Type B pancreatic cell (in vitro differentiated cells): ENCODE results near the gene TBL1Y. TPM values are rescaled to one million over a fixed set of nuclear protein-coding genes. Genes with fewer than 3 reads are reported as not detected.

Source experiments
- DNase-seq: peaks from one replicate; pipeline ENCODE4 v3.0.0; 2021; ENCODE audit warnings: mixed read lengths; ENCODE audit not compliant: unreplicated experiment; ENCODE audit errors: extremely low spot score
- H3K27ac Mint-ChIP-seq: 2 replicates; pipeline ENCODE4 v1.8.0; 2021; ENCODE audit warnings: mild to moderate bottlenecking, mixed read lengths
- H3K27me3 Mint-ChIP-seq: 2 replicates; pipeline ENCODE4 v1.8.0; 2021; ENCODE audit warnings: mixed read lengths
- H3K36me3 Mint-ChIP-seq: 2 replicates; pipeline ENCODE4 v1.8.0; 2021; ENCODE audit warnings: mixed read lengths
- H3K4me1 Mint-ChIP-seq: one replicate; pipeline ENCODE4 v1.8.0; 2021; ENCODE audit warnings: mixed read lengths; ENCODE audit not compliant: unreplicated experiment
- H3K4me3 Mint-ChIP-seq: 2 replicates; pipeline ENCODE4 v1.8.0; 2021; ENCODE audit warnings: mild to moderate bottlenecking, mixed read lengths
- H3K9me3 Mint-ChIP-seq: 2 replicates; pipeline ENCODE4 v1.8.0; 2021; ENCODE audit warnings: mixed read lengths
- CTCF ChIP-seq: fragments of 200-600 bp; sonication (generic); conservative IDR thresholded peaks from 2 replicates; pipeline ENCODE4 v1.5.0; 2021; ENCODE audit warnings: antibody characterized with exemption, mild to moderate bottlenecking
- total RNA-seq: library from RNA; stranded (reverse); gene quantifications from 2 replicates; pipeline ENCODE4 v1.2.1, GENCODE V29; 2021; ENCODE audit warnings: low replicate concordance

Gene TBL1Y
- total RNA-seq, 1 donor from 2014 or later: not detected

GRCh38 chrY:6964732-6965131, 54.2 kb downstream of the TBL1Y start:
- no peak for TF ChIP-seq CTCF
- Mint-ChIP-seq H3K4me3 (no peak overlapping the region), H3K4me1 (no peaks in the 10 kb centered on the region), H3K27me3 (no peaks in the 10 kb centered on the region), H3K27ac (no peak overlapping the region), H3K36me3 (no peaks in the 10 kb centered on the region), H3K9me3 (no peaks in the 10 kb centered on the region)
- DNase-seq: no peak

DNA sequence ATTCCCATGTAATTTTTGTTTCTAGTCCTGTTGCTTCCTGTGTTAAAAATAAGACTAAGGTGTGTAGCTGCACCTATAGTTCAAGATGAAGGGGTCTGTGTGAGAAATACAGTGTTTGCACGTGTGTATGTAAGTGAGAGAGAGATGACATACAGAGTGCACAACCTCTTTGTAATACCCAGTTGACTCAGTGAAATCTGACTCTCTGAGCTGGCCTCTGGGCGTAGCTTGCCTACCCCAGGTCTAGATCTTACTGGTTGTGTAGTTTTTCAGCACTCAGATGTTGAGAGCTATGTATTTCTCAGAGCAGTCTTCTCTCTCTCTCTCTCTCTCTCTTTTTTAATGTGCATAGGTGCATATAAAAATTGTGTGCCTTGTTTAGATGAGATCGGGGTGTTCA, 56.0 kb downstream of the TBL1Y start:
- H3K9me3 Mint-ChIP-seq: no peaks in the 10 kb centered on the region
- no peak for DNase-seq
- H3K27me3 Mint-ChIP-seq: no peaks in the 10 kb centered on the region
- H3K27ac Mint-ChIP-seq: no peak overlapping the region
- H3K36me3 Mint-ChIP-seq: no peaks in the 10 kb centered on the region
- H3K4me3 Mint-ChIP-seq: no peak overlapping the region
- no peaks in the 10 kb centered on the region for H3K4me1 Mint-ChIP-seq
- TF ChIP-seq CTCF: no peak

DNA sequence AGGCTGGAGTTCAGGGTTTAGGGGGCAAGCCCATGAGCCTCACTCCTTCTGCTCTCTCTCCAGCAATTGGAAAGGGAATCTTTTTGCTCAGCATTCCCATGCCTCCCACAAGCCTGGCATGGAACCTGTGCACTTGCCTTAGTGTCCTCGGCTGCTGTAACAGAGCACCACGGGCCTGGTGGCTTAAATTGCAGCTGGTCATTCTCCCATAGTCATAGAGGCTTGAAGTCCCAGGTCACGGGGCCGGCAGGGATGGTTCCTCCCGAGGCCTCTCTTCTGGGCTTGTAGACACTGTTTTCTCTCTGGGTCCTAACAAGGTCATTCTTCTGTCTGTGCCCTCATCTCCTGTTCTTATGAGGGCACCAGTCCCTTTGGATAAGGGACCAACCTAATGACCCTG, 57.2 kb downstream of the TBL1Y start:
- Mint-ChIP-seq H3K27me3 (no peaks in the 10 kb centered on the region), H3K9me3 (no peaks in the 10 kb centered on the region), H3K27ac (no peak overlapping the region), H3K4me3 (no peak overlapping the region), H3K4me1 (no peaks in the 10 kb centered on the region), H3K36me3 (no peaks in the 10 kb centered on the region)
- TF ChIP-seq CTCF: no peak
- DNase-seq: no peak

DNA sequence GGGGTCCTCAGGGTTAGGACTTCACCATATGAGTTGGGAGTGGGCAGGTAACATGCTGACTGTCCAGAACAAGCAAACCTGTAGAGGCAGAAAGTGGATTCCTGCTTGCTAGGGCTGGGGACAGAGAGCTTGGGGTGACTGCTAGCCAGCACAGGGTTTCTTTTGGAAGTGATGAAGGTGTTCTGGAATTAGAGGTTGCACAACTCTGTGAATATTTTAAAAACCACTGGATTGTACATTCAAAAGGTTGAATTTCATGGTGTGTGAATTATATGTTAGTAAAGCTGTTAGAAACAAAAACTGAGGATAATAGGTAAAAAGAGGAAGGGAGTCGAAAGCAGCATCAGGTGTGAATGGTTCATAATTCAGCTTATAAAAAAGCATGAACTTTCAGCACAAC, 57.7 kb downstream of the TBL1Y start:
- no peaks in the 10 kb centered on the region for H3K9me3 Mint-ChIP-seq
- no peak overlapping the region for H3K27ac Mint-ChIP-seq
- no peak for DNase-seq
- TF ChIP-seq CTCF: no peak
- H3K27me3 Mint-ChIP-seq: no peaks in the 10 kb centered on the region
- H3K4me3 Mint-ChIP-seq: no peak overlapping the region
- no peaks in the 10 kb centered on the region for H3K36me3 Mint-ChIP-seq
- no peaks in the 10 kb centered on the region for H3K4me1 Mint-ChIP-seq

DNA sequence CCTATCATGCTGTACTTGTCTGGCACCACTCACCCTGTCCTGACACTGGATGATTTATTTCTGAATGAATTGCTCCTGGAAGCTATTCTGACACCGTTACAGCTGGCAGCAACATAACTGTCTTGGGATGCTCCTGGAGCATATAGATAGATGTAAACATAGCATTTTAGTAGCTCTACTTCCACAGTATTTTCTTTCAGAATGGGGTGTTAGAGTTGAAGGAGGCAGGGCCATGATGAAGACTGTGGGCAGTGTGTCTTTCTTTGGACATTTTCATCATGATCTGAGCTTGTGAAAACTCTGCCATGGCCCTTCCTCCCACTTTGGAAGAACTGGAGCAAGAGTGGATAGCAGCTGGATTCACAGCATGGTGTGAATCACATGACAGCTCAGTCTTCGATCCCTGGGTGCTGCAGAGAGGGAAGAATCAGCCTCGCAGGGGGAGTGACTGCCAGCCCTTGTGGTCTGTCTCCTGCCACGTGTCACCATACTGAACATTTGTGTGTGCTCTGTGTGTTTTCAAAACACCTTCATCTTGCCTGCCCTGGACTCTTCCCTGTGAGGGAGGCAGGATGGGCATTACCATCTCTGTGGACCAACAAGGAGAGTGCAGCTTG, 61.9 kb downstream of the TBL1Y start:
- Mint-ChIP-seq H3K27me3 (no peaks in the 10 kb centered on the region), H3K36me3 (no peaks in the 10 kb centered on the region), H3K4me1 (no peaks in the 10 kb centered on the region), H3K4me3 (no peak overlapping the region), H3K27ac (no peak overlapping the region), H3K9me3 (no peaks in the 10 kb centered on the region)
- DNase-seq: no peak
- no peak for TF ChIP-seq CTCF

- no peak for TF ChIP-seq CTCF
- Mint-ChIP-seq H3K9me3 (no peaks in the 10 kb centered on the region), H3K4me1 (no peaks in the 10 kb centered on the region), H3K27me3 (no peaks in the 10 kb centered on the region), H3K27ac (no peak overlapping the region), H3K36me3 (no peaks in the 10 kb centered on the region), H3K4me3 (no peak overlapping the region)
- no peak for DNase-seq
These were observed 64.5 kb downstream of the TBL1Y start for GRCh38 chrY:6974971-6975370.
